Measurements from ENCODE around the gene RND1. TPM values are rescaled to one million over a fixed set of nuclear protein-coding genes. Genes with fewer than 3 reads are reported as not detected.

RND1 gene
- total and polyA plus RNA-seq, 5 donors: 0.41 to 2.6 (median 0.80) TPM

GRCh38 chr12:48827513-48828096 is 38.1 kb downstream of the RND1 start:
- no peaks in the 10 kb centered on the region for H3K9me3 ChIP-seq (ENCODE audit: control insufficient read depth, low read length)
- no peaks in the 10 kb centered on the region for H3K4me1 ChIP-seq (ENCODE audit: control insufficient read depth, insufficient read depth, low read length)
- no peak overlapping the region for H3K27ac ChIP-seq (ENCODE audit: low read length)
- no peak overlapping the region for H3K4me3 ChIP-seq (ENCODE audit: low read length)
- intact Hi-C loops (cut with DNase I): no loop called here
- DNase-seq (no peak), ATAC-seq (no peak)
- WGBS: 93% methylated on average over 17 of the region's 17 CpGs
- H3K27me3 ChIP-seq (ENCODE audit: control insufficient read depth, insufficient read depth): no peaks in the 10 kb centered on the region

GRCh38 chr12:48827026-48827425 is 38.6 kb downstream of the RND1 start:
- intact Hi-C loops (cut with DNase I): no loop called here
- DNase-seq (no peak), ATAC-seq (no peak)
- H3K9me3 ChIP-seq (ENCODE audit: control insufficient read depth, low read length): no peaks in the 10 kb centered on the region
- WGBS: 85% methylated on average over 8 of the region's 8 CpGs
- no peaks in the 10 kb centered on the region for H3K4me1 ChIP-seq (ENCODE audit: control insufficient read depth, insufficient read depth, low read length)
- H3K27ac ChIP-seq (ENCODE audit: low read length): no peak overlapping the region
- H3K27me3 ChIP-seq (ENCODE audit: control insufficient read depth, insufficient read depth): no peaks in the 10 kb centered on the region
- no peak overlapping the region for H3K4me3 ChIP-seq (ENCODE audit: low read length)

- Histone ChIP-seq H3K4me3 (ENCODE audit: low read length) (no peak overlapping the region), H3K27me3 (ENCODE audit: control insufficient read depth, insufficient read depth) (no peaks in the 10 kb centered on the region), H3K9me3 (ENCODE audit: control insufficient read depth, low read length) (no peaks in the 10 kb centered on the region), H3K4me1 (ENCODE audit: control insufficient read depth, insufficient read depth, low read length) (no peaks in the 10 kb centered on the region), H3K27ac (ENCODE audit: low read length) (no peak overlapping the region)
- 80% methylated on average over 15 of the region's 15 CpGs for whole genome bisulfite sequencing
- no peak for DNase-seq
- no peak for ATAC-seq
- intact Hi-C loops (cut with DNase I): no loop called here
Observed at GRCh38 chr12:48826209-48826855, 39.3 kb downstream of the RND1 start.

GRCh38 chr12:48824905-48825304 is 40.8 kb downstream of the RND1 start:
- intact Hi-C loops (cut with DNase I): no loop called here
- DNase-seq (no peak), ATAC-seq (no peak)
- Histone ChIP-seq H3K9me3 (ENCODE audit: control insufficient read depth, low read length) (no peaks in the 10 kb centered on the region), H3K27ac (ENCODE audit: low read length) (no peak overlapping the region), H3K4me1 (ENCODE audit: control insufficient read depth, insufficient read depth, low read length) (no peaks in the 10 kb centered on the region), H3K27me3 (ENCODE audit: control insufficient read depth, insufficient read depth) (no peaks in the 10 kb centered on the region), H3K4me3 (ENCODE audit: low read length) (no peak overlapping the region)
- 93% methylated on average over 4 of the region's 4 CpGs for WGBS

GRCh38 chr12:48824112-48824511 is 41.6 kb downstream of the RND1 start:
- intact Hi-C loops (cut with DNase I): no loop called here
- Histone ChIP-seq H3K9me3 (ENCODE audit: control insufficient read depth, low read length) (no peaks in the 10 kb centered on the region), H3K4me3 (ENCODE audit: low read length) (no peak overlapping the region), H3K27me3 (ENCODE audit: control insufficient read depth, insufficient read depth) (no peaks in the 10 kb centered on the region), H3K27ac (ENCODE audit: low read length) (no peak overlapping the region), H3K4me1 (ENCODE audit: control insufficient read depth, insufficient read depth, low read length) (no peaks in the 10 kb centered on the region)
- DNase-seq (no peak), ATAC-seq (no peak)
- 78% methylated on average over 12 of the region's 12 CpGs for WGBS

GRCh38 chr12:48823281-48823680 is 42.4 kb downstream of the RND1 start:
- H3K4me1 ChIP-seq (ENCODE audit: control insufficient read depth, insufficient read depth, low read length): no peaks in the 10 kb centered on the region
- intact Hi-C loops (cut with DNase I): no loop called here
- H3K4me3 ChIP-seq (ENCODE audit: low read length): no peak overlapping the region
- H3K9me3 ChIP-seq (ENCODE audit: control insufficient read depth, low read length): no peaks in the 10 kb centered on the region
- no peaks in the 10 kb centered on the region for H3K27me3 ChIP-seq (ENCODE audit: control insufficient read depth, insufficient read depth)
- no peak overlapping the region for H3K27ac ChIP-seq (ENCODE audit: low read length)
- 89% methylated on average over 11 of the region's 11 CpGs for WGBS
- ATAC-seq: no peak
- no peak for DNase-seq

- Histone ChIP-seq H3K4me3 (ENCODE audit: low read length) (no peak overlapping the region), H3K4me1 (ENCODE audit: control insufficient read depth, insufficient read depth, low read length) (peaks cover 2% of the 10 kb centered on the region), H3K9me3 (ENCODE audit: control insufficient read depth, low read length) (no peaks in the 10 kb centered on the region), H3K27ac (ENCODE audit: low read length) (no peak overlapping the region), H3K27me3 (ENCODE audit: control insufficient read depth, insufficient read depth) (no peaks in the 10 kb centered on the region)
- DNase-seq (no peak), ATAC-seq (no peak)
- WGBS: 81% methylated on average over 2 of the region's 2 CpGs
- intact Hi-C loops (cut with DNase I): no loop called here
Observed at GRCh38 chr12:48822711-48823110, 43.0 kb downstream of the RND1 start.

- H3K27ac ChIP-seq (ENCODE audit: low read length): no peak overlapping the region
- ATAC-seq: no peak
- H3K9me3 ChIP-seq (ENCODE audit: control insufficient read depth, low read length): no peaks in the 10 kb centered on the region
- no peaks in the 10 kb centered on the region for H3K27me3 ChIP-seq (ENCODE audit: control insufficient read depth, insufficient read depth)
- 89% methylated on average over 5 of the region's 5 CpGs for WGBS
- DNase-seq: no peak
- intact Hi-C loops (cut with DNase I): no loop called here
- H3K4me1 ChIP-seq (ENCODE audit: control insufficient read depth, insufficient read depth, low read length): peaks cover 4% of the 10 kb centered on the region
- no peak overlapping the region for H3K4me3 ChIP-seq (ENCODE audit: low read length)
Observed at GRCh38 chr12:48822139-48822538, 43.5 kb downstream of the RND1 start.

GRCh38 chr12:48819986-48820725 is 45.5 kb downstream of the RND1 start:
- intact Hi-C loops (cut with DNase I): no loop called here
- Histone ChIP-seq H3K4me1 (ENCODE audit: control insufficient read depth, insufficient read depth, low read length) (peaks cover 4% of the 10 kb centered on the region), H3K4me3 (ENCODE audit: low read length) (no peak overlapping the region), H3K27me3 (ENCODE audit: control insufficient read depth, insufficient read depth) (no peaks in the 10 kb centered on the region), H3K9me3 (ENCODE audit: control insufficient read depth, low read length) (no peaks in the 10 kb centered on the region), H3K27ac (ENCODE audit: low read length) (no peak overlapping the region)
- ATAC-seq (no peak), DNase-seq (peak in 1 of 3 donors; percentile 60)
- 73% methylated on average over 5 of the region's 5 CpGs for WGBS

GRCh38 chr12:48818831-48819590 is 46.7 kb downstream of the RND1 start:
- WGBS: 20% methylated on average over 37 of the region's 37 CpGs

More at GRCh38 chr12:48818831-48819590, 46.7 kb downstream of the RND1 start:
- Histone ChIP-seq H3K4me1 (ENCODE audit: control insufficient read depth, insufficient read depth, low read length) (peaks cover 4% of the 10 kb centered on the region), H3K9me3 (ENCODE audit: control insufficient read depth, low read length) (no peaks in the 10 kb centered on the region), H3K27me3 (ENCODE audit: control insufficient read depth, insufficient read depth) (no peaks in the 10 kb centered on the region), H3K4me3 (ENCODE audit: low read length) (peak overlapping the region; percentile 78), H3K27ac (ENCODE audit: low read length) (no peak overlapping the region)
- intact Hi-C loops (cut with DNase I): no loop called here
- ATAC-seq (no peak), DNase-seq (peak in 2 of 3 donors; percentile 64 to 65)

Data from right cardiac atrium (tissue), 5 donors.